Gastroesophageal sphincter (tissue), 4 donors: ENCODE measurements around the gene FGR. TPM values are rescaled to one million over a fixed set of nuclear protein-coding genes. Genes with fewer than 3 reads are reported as not detected.
A peak's percentile ranks its signal among the peaks of the same experiment; 100 is the strongest.

Source experiments
- ATAC-seq: fragments of 150-250 bp; one replicate; pipeline ENCODE4 v1.9.1; 2016; ENCODE audit warnings: mild to moderate bottlenecking, moderate library complexity
- H3K27ac ChIP-seq, 4 donors: fragments of 200-600 bp; sonication (generic) in 3 of 4; 1 replicate in 3 of 4; 2 replicates in 1 of 4; pipeline ENCODE4 v1.5.1; 2016 to 2019
- H3K27me3 ChIP-seq: fragments of 200-600 bp; sonication (generic); one replicate; pipeline ENCODE4 v1.5.1; 2019
- H3K36me3 ChIP-seq, 2 donors: fragments of 200-600 bp; sonication (generic); one replicate each; pipeline ENCODE4 v1.5.1; 2019; ENCODE audit warnings: control low read depth in 1 of 2
- H3K4me1 ChIP-seq, 3 donors: fragments of 200-600 bp; sonication (generic); 1 replicate in 2 of 3; 2 replicates in 1 of 3; pipeline ENCODE4 v1.5.1; 2016 to 2019; ENCODE audit warnings: control low read depth in 2 of 3
- H3K4me3 ChIP-seq, 2 donors: fragments of 200-600 bp; sonication (generic); one replicate each; pipeline ENCODE4 v1.5.1; 2019; ENCODE audit warnings: mild to moderate bottlenecking in 1 of 2, moderate library complexity in 1 of 2
- H3K9me3 ChIP-seq, 3 donors: fragments of 200-600 bp; sonication (generic); one replicate each; pipeline ENCODE4 v1.5.1; 2017 to 2019; ENCODE audit warnings: control low read depth in 2 of 3
- CTCF ChIP-seq, 4 experiments: fragments of 200-600 bp in 2 of 4; fragments of 450-650 bp in 2 of 4; sonication (generic) in 1 of 4; IDR thresholded peaks; one replicate each; pipeline ENCODE4 v1.5.1; 2017 to 2019; ENCODE audit warnings: antibody characterized with exemption in 4 of 4, mild to moderate bottlenecking in 2 of 4, moderate library complexity in 2 of 4
- EP300 ChIP-seq: sonication (generic); formaldehyde crosslinking; IDR thresholded peaks from one replicate; pipeline ENCODE4 v1.6.1; 2017; ENCODE audit warnings: antibody characterized with exemption, mild to moderate bottlenecking
- POLR2A ChIP-seq, 2 donors: fragments of 450-650 bp; IDR thresholded peaks; one replicate each; pipeline ENCODE4 v1.6.1; 2017; ENCODE audit warnings: antibody characterized with exemption in 2 of 2, mild to moderate bottlenecking in 2 of 2, moderate library complexity in 1 of 2
- POLR2AphosphoS5 ChIP-seq: sonication (generic); formaldehyde crosslinking; IDR thresholded peaks from one replicate; pipeline ENCODE4 v1.6.1; 2017; ENCODE audit warnings: antibody characterized with exemption
- WGBS, 2 donors: methylation state at CpG; one replicate each; pipeline ENCODE4 v1.1.5; 2018; ENCODE audit warnings: low coverage in 1 of 2; 5-methylcytosine and 5-hydroxymethylcytosine counted together
- total RNA-seq, 4 donors: library from RNA; depleted of rRNA; stranded (reverse); fragments of >200 nt; gene quantifications; one replicate each; pipeline ENCODE4 v1.1.0, GENCODE V29; 2016

Gene FGR
- total RNA-seq, 4 donors from 2014 or later, result 9.2 to 17.8 (median 10.1) TPM

- Histone ChIP-seq H3K36me3 (no peaks in the 10 kb centered on the region), H3K9me3 (no peaks in the 10 kb centered on the region), H3K4me3 (no peak overlapping the region), H3K27me3 (no peaks in the 10 kb centered on the region), H3K27ac (peak overlapping the region; percentile 76 to 98 (median 94)), H3K4me1 (peaks cover 38 to 100% (median 92%) of the 10 kb centered on the region in 3 donors)
- no peak for ATAC-seq
- no peak for TF ChIP-seq CTCF (IDR thresholded peaks at IDR 0.05)
- TF ChIP-seq POLR2AphosphoS5, result no peak
- TF ChIP-seq EP300, result no peak
- no peak for TF ChIP-seq POLR2A (IDR thresholded peaks at IDR 0.05)
- 87% methylated on average over 3 of the region's 14 CpGs; no CpG with 5 or more reads in 1 of the 2 donors for WGBS, 2 donors
Measured at GRCh38 chr1:27569506-27570291, 65.3 kb downstream of the FGR start.

GRCh38 chr1:27569088-27569460, 65.9 kb downstream of the FGR start:
- Histone ChIP-seq H3K9me3 (no peaks in the 10 kb centered on the region), H3K27me3 (no peaks in the 10 kb centered on the region), H3K4me3 (peak overlapping the region in 1 of 2 donors; percentile 49), H3K27ac (peak overlapping the region; percentile 76 to 98 (median 94)), H3K36me3 (no peaks in the 10 kb centered on the region), H3K4me1 (peaks cover 40 to 100% (median 92%) of the 10 kb centered on the region in 3 donors)
- no peak for TF ChIP-seq CTCF (IDR thresholded peaks at IDR 0.05)
- TF ChIP-seq POLR2A (IDR thresholded peaks at IDR 0.05), result no peak
- no peak for TF ChIP-seq EP300
- TF ChIP-seq POLR2AphosphoS5, result no peak
- 100% methylated on average over 1 of the region's 3 CpGs; no CpG with 5 or more reads in 1 of the 2 donors for WGBS, 2 donors
- ATAC-seq, result peak; percentile 21

GRCh38 chr1:27568300-27569087, 66.5 kb downstream of the FGR start:
- peak; percentile 93 for ATAC-seq
- WGBS, 2 donors, result 0 to 3% methylated on average over 6 to 11 of the region's 65 CpGs
- H3K4me1 ChIP-seq, result peaks cover 45 to 100% (median 93%) of the 10 kb centered on the region in 3 donors

GRCh38 chr1:27567971-27568299, 67.0 kb downstream of the FGR start:
- Histone ChIP-seq H3K27ac (peak overlapping the region in 3 of 4 donors; percentile 89 to 98 (median 98)), H3K9me3 (no peaks in the 10 kb centered on the region), H3K36me3 (no peaks in the 10 kb centered on the region), H3K4me3 (peak overlapping the region in 1 of 2 donors; percentile 49), H3K27me3 (no peaks in the 10 kb centered on the region), H3K4me1 (peaks cover 45 to 100% (median 93%) of the 10 kb centered on the region in 3 donors)
- no peak for TF ChIP-seq POLR2AphosphoS5
- TF ChIP-seq EP300, result no peak
- TF ChIP-seq CTCF (IDR thresholded peaks at IDR 0.05), result no peak
- TF ChIP-seq POLR2A (IDR thresholded peaks at IDR 0.05), result no peak
- no peak for ATAC-seq
- WGBS, 2 donors, result 43% methylated on average over 5 of the region's 8 CpGs; no CpG with 5 or more reads in 1 of the 2 donors

More at GRCh38 chr1:27568300-27569087, 66.5 kb downstream of the FGR start:
- H3K4me3 ChIP-seq, result peak overlapping the region in 1 of 2 donors; percentile 49
- H3K27ac ChIP-seq, result peak overlapping the region; percentile 76 to 98 (median 94)
- no peaks in the 10 kb centered on the region for H3K9me3 ChIP-seq
- no peaks in the 10 kb centered on the region for H3K36me3 ChIP-seq
- H3K27me3 ChIP-seq, result no peaks in the 10 kb centered on the region
- TF ChIP-seq CTCF (IDR thresholded peaks at IDR 0.05), result peak in 3 of 4 experiments; percentile 76 to 91 (median 84)
- no peak for TF ChIP-seq EP300
- TF ChIP-seq POLR2AphosphoS5, result peak; percentile 87
- TF ChIP-seq POLR2A (IDR thresholded peaks at IDR 0.05), result peak in 1 of 2 donors; percentile 15
